Activated CD4-positive, alpha-beta T cell treated with anti-CD3 and anti-CD28 coated beads, Interleukin-2, amount 50 U/mL, for 16 hours (primary cell): Measurements from ENCODE around the gene FAAP100.

ENCODE experiments used
- DNase-seq: peaks from one replicate; pipeline ENCODE4 v3.0.0-alpha.2; 2020

FAAP100 gene

DNA sequence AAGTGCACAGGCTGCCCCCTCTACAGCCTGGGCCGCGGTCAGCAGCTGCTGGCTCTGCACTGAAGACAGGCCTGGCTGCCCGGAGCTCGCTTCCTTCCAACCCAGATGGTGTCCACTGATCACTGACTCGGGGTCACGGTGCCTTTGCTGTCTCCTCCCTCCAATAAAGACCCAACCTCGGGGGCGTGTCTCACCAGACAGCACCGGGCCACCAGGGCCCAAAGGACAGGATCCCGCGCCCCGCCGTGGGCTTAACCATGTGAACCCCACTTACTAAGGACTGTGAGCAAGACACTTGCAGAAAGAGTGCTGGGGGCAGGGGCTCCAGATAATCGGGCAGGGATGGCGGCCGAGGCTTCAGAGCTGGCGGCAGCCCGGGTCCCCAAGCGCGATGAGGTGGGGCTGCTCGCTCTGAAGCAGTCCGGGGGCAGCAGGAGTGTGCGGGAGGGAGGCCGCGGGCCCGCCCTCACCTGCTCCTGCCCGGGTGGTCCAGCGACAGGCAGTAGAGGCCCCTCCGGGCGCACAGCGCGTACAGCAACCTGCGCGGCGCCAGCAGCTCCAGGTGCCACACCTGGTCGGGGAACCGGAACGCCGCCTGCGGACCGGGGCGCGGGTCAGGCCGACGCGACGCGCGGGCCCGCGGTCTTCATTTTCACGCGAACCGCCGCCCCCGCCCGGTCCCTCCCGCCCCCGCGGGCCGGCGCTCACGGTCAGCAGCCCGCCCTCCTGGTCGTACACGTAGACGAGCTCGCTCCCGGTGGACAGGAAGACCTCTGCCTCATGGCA is 502 bp downstream of the FAAP100 start:
- no peak for DNase-seq

GRCh38 chr17:81550830-81551457 is 1.2 kb downstream of the FAAP100 start:
- no peak for DNase-seq

- DNase-seq, result no peak
These were observed 1.9 kb downstream of the FAAP100 start for GRCh38 chr17:81550285-81550684.

GRCh38 chr17:81549826-81550225 is 2.3 kb downstream of the FAAP100 start:
- DNase-seq, result no peak

DNA sequence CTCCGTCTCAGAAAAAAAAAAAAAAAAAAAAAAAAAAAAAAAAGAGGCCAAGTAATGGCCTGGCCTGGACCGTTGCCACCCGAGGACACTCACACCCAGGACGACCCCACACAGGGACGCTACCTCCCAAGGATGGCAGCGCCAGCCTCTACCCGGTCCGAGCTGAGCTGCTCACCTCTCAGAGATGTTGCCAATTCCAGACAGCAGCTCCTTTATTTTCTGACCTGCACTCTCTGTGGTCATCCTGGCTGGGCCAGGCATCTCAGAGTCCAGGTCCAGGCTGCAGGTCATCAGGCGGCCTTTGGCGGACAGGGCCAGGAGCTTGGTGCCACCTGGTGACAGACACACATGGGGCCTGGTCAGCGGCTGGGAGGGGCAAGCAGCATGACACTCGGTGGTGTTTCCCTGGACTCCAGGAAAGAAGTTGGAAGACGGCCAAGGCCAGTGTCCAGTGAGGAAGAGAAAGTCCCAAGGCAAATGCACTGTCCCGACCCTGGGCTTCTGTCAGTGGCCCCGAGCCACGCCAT is 3.1 kb downstream of the FAAP100 start:
- no peak for DNase-seq

DNA sequence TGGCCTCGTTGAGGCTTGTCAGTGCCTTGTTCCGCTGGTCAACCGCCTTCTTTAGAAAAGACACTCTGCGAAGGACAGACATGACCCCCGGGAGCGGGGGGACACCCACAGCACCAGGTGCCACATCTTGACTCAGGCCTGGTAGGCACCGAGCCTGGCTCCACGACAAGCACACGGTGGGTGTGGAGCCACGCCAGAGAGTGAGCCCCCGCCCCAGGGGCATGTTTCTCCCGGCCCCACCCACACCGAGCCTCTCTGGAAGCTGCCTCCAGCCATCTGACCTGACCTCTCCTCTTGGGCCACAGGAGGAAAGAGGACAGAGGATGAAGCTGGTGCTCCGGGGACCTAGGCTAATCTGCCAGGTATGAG is 4.6 kb downstream of the FAAP100 start:
- no peak for DNase-seq

- DNase-seq, result no peak
These were observed 5.1 kb downstream of the FAAP100 start for GRCh38 chr17:81546906-81547613.

DNA sequence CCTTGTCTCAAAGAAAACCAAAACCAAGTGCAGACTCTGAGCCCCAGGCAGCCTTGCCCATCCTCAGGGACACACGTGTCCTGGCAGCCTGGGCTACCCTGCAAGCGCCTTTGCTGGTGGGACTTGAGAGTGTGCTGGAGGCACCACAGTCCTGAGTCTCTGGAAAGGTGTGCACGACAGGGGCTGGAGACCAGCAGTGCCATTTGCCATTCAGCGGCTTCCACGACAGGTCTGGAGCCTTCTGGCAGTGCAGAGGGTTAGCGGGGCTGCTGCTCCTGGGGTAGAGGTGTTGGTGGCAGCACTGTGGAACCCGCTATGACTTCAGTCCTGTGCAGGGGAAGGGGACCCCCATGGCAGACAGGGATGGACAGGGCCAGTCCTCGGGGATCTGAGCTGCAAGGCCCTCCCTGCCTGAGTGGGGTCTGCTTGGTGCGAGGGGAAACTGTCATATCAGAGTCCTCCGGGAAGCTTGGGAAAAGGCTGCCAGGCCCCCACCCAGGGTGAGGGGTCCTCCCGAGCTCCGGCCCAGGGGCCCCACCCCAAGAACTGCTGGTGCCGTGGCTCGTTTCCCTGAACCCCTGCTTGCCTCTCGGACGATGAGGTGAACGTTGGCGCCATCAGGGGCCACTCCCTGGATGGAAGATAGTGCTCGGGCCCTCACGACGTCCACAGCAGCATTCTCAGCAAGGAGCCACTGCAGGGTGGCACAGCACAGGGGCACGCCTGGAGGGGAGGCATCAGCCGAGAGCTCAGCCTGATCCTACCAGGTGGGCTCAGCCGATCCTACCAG is 6.8 kb downstream of the FAAP100 start:
- DNase-seq, result no peak

GRCh38 chr17:81544281-81544974 is 7.7 kb downstream of the FAAP100 start:
- DNase-seq, result no peak

GRCh38 chr17:81543756-81544155 is 8.4 kb downstream of the FAAP100 start:
- DNase-seq, result no peak

- DNase-seq, result no peak
These were observed 8.8 kb downstream of the FAAP100 start for GRCh38 chr17:81543339-81543675.

- no peak for DNase-seq
These were observed 9.5 kb downstream of the FAAP100 start for GRCh38 chr17:81542431-81543338.

DNA sequence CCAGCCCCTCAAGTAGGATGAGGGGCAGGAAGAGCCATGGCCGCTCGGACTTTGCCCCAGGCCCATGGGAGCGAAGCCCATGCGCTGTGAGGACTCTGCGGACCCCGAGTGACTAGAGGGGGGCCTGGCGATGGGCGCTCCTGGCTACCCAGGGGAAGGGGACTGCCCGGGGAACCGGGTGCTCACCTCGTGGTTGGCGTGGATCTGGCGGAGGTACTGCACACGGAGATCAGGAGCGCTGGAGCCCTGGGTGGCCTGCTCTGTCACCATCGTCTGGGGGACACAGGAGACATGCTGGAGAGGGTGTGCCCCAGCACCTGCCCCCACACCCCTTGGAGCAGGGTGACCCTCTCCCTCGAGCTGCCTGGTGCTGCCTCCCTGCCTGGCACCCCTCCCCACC is 11.0 kb downstream of the FAAP100 start:
- no peak for DNase-seq

DNA sequence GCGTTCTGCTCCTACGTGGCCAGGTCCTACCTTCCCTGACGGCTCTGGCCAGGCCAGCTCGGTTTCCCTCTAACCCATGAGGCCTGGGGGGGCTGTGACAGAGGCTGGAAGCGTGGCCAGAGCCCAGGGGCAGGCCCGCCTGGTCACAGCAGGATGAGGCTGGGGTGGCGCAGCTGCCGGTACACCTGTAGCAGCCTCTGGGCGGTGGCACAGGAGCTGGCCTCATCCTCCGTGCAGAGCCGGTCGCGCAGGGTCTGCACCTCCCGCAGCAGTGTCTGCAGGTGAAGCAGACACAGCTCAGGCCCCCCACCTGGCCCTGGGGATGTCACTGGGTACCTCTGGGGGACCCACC is 11.5 kb downstream of the FAAP100 start:
- no peak for DNase-seq

- no peak for DNase-seq
These were observed 12.0 kb downstream of the FAAP100 start for GRCh38 chr17:81539961-81540675.

DNA sequence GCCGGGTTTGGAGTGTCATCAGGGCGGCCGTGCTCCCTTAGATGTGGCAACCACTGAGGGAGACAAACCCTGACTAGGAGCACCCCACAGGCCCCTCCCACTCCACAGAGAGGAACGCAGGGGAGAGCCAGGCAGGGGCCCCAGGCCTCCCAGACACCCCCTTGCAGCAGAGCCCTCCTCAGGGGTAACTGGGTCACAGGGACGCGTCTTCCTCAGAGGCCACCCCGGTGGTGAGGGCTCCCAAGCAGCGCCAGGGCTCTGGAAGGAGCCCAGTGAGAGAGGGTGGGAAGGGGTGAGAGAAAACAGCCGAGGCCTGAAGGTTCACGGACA is 12.6 kb downstream of the FAAP100 start:
- DNase-seq, result no peak

DNA sequence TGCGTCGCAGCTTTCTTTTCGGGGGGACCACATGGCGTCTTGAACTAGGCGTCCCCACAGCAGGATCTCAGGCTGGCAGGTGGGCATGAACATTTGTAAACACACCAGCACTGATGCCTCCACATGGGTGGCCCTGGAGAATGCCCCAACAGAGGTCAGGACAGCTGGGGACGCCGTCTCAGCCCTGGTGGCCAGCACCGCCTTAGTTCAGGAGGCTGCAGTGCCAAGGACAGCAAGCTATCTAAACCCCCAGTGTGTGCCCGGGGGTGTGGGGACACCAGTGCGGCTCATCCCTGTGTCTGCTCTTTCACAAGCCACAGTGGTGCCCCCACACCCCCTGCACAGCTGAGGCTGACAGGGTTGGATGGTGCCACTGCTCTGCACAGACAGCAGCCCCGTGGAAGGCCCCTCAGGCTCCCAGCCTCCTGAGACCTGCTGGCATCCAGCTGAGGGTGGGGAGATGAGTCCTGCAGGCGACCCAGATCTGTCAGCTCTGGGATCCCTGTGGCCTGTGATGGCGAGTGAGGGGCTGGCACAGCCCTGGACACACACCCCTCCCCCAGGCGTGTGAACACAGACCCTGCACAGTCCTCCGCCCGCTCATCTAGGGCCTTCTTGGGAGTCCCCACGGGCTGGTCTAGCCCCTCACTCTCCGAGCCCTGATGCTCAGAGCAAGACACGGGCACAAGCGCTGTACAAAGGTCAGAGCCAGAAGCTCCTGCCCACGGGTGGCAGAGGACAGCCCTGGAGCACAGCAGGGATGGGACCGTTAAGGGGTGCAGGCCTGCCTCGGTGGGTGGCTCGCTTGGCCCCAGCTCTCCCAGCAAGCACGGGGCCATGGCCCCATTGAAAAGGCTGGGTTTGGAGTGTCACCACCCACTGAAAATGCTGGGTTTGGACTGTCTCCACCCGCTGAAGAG is 13.2 kb downstream of the FAAP100 start:
- no peak for DNase-seq

- DNase-seq, result no peak
These were observed 14.1 kb downstream of the FAAP100 start for GRCh38 chr17:81537856-81538555.

DNA sequence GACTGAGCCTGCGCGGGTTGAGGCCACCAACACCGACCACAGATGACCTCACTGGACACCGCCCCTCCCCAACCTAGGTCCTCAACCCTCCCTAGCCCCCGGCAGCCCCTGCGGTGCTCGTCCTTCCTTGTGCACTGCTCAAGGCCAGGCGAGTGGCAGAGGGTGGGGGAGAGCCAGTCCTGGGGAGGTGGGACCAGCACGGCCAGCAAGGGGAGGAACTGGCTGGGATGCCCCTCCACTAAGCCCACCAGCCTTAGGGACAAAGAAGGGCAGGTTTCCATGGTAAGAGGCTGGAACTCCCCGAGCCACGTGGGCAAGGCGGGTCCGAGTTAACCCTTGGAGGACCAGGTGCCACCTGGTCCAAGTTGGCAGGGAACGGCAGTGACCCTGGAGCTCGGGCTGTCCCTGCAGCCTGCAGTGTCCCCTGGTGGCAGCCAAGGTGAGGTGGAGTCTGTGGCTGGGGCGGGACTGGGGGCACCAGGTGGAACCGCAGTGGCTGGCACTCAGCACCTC is 14.8 kb downstream of the FAAP100 start:
- no peak for DNase-seq
